GM21786 (cell line): Measurements from ENCODE around the gene SBF2.

Experiments used
- ATAC-seq: cut with Tn5 transposase; IDR thresholded peaks from one replicate; pipeline ENCODE4 v1.9.1; 2021; ENCODE audit not compliant: unreplicated experiment

SBF2 gene

GRCh38 chr11:10302359-10302743, 8.3 kb upstream of the SBF2 start:
- no peak for ATAC-seq

DNA sequence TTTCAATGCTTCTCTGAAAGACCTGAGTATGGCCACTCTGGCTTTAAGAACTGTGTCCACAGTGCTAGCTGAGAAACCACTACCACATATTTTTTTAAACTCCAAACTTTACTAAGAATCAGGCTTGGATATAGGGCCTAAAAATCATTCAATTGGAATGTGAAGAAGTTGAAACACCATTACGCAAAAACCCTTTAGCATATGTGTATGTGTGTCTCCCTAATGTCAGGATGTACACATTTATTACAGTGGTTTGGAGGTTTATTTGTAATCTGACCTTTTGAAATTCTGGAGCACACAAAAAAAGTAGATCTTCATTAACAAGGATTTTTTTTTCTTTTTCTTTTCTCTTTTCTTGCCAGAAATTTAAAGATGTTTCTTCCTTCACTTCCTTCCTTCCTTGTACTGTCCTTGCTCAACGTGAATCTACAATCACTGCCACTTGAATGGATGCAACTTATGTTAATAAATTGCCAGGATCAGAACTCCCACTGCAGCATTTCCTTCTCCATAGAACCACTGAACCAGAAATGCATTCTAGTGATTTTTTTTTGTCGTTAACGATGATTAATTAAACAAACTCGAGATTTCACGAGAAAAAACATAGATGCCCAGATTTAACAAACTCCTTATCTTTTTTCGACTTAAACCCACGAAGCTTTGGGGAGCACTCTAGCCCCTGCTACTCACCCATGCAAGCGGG, 7.8 kb upstream of the SBF2 start:
- ATAC-seq: no peak

- ATAC-seq: peak; percentile 88
These were observed 4.3 kb upstream of the SBF2 start for GRCh38 chr11:10298342-10298741.

DNA sequence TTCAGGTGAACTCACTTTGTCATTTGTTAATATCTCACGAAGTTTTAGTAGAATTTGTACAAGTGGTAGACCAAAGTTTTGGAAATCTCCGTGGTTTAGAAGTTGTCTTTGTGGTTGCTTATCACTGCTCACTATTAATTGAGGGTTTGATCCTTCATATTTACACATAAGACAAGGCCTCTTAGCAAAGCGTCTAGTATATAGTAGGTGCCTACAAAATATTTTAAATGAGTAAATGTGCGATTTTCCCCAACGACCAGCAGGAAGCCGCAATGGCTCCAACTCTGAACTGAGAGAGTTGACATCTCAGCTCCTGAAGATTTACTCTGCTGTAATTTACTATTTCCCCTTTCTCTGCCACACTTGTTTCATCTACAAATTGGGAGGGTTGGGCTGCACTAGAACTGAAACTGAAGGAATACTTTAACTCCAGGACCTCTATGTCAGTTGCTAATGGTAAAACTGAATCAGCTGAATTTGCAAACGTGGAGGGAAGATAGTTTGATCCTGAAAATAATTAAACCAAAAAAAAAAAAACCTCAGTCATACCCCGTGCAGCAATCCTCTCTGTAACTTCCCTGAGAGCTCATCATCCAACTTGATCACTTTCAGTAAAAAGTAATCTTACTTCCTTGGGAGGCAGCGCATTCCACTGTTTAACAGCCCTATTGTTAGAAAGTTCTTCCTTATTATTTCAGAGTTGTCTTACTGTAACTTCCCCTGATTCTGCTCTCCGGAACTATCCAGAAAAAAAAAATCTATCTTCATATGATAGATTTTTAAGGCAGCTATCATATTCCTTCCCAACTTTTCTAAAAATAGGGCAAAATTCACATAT, 1.3 kb upstream of the SBF2 start:
- ATAC-seq: no peak

GRCh38 chr11:10294290-10294953, 403 bp upstream of the SBF2 start:
- no peak for ATAC-seq

- ATAC-seq: no peak
These were observed 2.0 kb downstream of the SBF2 start for GRCh38 chr11:10291801-10292638.

- ATAC-seq: no peak
These were observed 4.1 kb downstream of the SBF2 start for GRCh38 chr11:10289765-10290380.

DNA sequence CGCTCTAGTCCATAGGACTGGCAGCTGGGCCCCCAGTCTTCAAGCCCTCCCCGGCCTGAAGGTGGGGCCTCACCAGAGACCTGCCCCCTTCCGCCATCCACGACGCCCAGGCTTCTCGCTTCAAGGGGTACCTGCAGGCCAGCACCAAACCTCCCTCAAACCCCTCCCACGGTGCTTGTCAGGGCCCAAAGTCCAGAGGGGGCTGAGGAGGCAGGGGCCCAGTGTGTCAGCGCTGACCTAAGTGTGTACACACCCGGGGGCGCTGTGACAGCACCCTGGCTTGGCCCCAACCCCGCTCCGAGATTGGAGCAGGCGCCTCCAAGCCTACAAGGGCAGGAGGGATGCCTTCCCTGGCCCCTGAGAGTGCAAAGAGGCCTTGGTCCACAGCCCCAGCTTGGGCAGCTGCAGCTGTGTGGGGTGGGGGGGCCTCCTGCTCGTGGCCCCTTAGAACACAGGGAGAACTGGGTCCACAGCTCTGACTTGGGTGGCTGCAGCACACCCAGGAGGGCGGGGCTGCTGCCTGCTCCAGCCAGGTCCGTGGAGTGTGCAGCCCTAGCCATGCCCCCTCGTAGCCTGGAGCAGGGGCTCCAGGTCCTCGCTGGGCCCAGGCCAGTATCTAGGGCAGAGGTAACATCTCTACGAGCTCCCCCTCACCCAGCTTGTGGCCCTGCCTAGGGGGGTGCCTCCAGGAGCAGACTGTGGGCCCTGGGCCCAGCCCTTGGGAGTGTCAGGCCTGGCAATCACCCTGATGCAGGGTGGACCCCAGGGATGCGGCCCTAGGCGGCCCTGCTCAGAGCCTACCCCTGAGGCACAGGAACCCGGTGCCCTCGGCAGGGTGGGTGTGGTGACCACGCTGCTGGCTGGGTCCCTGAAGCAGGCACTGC, 4.9 kb downstream of the SBF2 start:
- ATAC-seq: no peak

GRCh38 chr11:10287766-10288715, 6.0 kb downstream of the SBF2 start:
- ATAC-seq: no peak

DNA sequence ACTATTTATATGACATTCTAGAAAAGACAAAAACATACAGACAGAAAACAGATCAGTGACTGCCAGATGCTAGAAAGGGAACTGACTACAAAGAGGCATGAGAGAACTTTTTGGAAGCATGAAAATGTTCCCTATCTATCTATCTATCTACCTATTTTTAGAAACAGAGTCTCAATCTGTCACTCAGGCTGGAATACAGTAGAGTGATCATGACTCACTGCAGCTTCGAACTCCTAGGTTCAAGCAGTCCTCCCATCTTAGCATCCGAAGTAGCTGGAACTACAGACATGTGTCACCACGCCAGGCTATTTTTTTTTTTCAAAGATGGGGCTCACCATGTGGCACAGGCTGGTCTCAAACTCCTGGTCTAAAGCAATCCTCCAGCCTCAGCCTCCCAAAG, 6.9 kb downstream of the SBF2 start:
- no peak for ATAC-seq

DNA sequence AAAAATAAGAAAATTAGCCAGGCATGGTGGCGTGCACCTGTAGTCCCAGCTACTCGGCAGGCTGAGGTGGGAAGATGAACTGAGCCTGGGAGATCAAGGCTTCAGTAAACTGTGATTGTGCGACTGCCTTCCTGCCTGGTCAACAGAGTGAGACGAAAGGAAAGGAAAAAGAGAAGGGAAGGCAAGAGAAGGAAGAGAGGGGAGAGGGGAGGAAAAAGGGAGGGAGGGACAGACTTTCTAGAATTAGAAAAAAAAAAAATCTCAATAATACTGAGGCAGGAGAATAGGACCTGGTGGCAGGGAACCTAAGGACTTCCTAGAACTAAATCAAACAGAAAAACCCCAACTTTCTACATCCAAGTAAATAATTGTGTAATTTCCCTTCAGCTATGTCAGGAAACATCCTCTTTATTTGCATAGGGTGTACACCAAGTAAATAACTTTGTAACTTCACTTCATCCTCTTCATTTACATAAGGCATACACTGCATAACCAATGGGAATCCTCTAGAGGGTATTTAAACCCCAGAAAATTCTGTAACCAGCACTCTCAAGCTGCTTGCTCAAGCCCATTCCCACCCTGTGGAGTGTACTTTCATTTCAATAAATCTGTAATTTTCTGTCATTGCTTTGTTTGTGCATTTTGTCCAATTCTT, 8.7 kb downstream of the SBF2 start:
- ATAC-seq: no peak

DNA sequence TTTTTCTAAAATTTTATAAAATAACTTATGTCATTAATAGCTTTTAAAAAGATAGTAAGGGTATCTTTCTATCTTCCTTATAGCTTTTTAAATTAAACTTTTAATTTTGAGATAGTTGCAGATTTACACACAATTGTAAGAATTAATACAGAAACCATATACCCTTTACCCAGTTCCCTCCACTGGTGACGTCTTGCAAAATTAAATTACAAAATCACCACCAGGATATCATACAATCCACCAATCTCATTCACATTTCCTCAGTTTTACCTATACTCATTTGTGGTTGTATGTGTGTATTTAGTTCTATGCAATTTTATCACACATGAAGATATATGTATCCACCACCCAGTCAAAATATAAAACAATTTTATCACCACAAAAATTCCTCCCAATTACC, 10.0 kb downstream of the SBF2 start:
- no peak for ATAC-seq

- no peak for ATAC-seq
These were observed 11.9 kb downstream of the SBF2 start for GRCh38 chr11:10282117-10282516.

DNA sequence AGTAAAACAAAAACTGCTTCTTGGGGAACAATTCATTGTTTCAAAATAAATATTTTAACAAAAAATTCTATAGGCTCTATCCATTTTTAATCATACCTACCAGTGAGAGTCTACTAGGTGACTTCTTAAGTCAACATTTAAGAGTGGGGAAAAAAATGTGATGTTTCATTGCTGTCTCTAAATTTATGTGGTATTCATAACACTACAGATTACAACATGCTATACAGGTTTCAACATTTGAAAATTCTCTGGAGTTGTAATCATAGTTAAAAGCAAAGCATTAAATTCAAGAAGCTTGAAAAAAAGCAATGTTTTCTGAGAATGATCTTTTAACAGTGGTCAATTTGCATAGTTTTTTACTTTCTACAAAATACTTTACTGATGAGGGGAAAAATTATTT, 18.3 kb downstream of the SBF2 start:
- no peak for ATAC-seq

DNA sequence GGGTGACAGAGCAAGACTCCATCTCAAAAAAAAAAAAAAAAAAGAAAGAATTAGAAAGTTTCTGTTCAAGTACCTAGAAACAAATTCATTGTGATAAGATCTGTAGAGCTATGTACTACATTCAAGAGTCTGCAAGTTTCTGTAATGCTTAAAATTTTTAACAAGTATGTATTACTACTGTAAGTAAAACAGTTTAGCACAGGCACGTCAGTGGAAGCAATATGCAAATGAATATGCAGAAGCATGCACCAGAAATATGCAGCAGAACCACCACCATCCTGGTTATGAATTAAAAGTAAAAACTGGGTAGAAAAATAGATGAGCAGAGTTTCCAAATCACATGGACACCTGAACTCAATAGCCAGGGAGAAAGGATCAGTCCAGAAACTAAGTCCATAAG, 19.3 kb downstream of the SBF2 start:
- no peak for ATAC-seq

DNA sequence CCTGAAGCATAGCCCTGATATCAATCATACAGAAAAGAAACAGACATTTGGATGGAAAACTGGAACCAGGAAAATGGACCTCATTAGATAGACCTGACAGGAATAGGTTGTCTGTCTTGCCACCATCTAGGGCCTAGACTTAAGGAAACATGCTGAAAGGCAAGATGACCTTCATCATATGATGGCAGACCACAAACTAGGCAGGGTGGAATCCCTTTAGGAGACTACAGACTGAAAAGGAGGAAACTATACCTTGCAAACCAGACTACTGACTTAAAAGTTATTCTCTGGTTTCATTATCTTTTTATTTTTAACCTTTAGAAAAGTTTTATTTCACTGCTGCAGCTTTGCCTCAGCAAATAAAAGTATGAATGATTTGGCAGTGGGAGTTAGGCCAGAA, 20.3 kb downstream of the SBF2 start:
- no peak for ATAC-seq

DNA sequence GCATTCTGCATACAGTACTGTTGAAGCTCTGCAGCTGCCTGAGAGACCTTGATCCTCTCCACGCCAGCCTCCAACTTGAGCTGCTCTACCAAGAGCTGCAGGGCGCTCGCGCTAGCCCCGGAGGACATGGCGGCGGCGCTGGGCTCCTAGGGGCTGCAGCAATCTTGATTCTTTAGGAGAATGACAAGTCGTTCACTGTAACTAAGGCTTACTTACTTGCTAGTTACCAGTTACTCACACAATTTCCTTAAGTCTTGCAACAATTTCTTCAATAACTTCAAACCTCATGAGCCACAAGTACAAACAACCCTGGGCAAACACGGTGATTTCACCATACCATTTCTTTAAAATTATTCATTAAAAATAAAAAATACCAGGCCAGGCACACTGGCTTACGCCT, 21.9 kb downstream of the SBF2 start:
- no peak for ATAC-seq
